ENCODE data around the gene KIRREL1. TPM values are rescaled to one million over a fixed set of nuclear protein-coding genes. Genes with fewer than 3 reads are reported as not detected.

KIRREL1 gene
- total and polyA plus RNA-seq, 2 experiments from 2014 or later: 5.1 to 35.2 TPM

DNA sequence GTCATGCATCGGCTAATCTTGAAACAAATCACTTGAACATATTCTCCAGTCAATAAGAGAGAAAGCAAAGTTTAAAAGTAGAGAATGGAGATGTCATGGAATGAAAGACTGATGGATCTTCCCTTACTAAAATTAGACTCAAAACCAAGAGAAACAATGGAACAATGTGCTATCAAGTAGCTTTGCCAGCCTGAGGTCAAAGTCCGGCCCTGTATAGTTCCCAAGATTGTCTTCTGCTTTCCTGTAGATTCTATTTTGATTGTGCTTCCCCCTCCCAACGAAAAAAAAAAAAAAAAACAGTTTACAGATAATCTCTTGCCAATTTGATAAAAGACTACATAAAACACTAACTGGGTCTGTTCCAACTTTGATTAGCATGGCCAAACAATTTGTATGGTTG lies 40.8 kb upstream of the KIRREL1 start:
- DNase-seq (ENCODE audit: low spot score) (no peak), ATAC-seq (no peak)
- no peaks in the 10 kb centered on the region for H4K20me1 ChIP-seq (replicated peaks; ENCODE audit: insufficient read depth)
- peaks cover 1% of the 10 kb centered on the region for H3K27me3 Mint-ChIP-seq (ENCODE audit: insufficient read depth, low read depth, poor library complexity)
- no peaks in the 10 kb centered on the region for H3K4me1 ChIP-seq (ENCODE audit: insufficient read depth)
- peaks cover 5% of the 10 kb centered on the region; the same call in 1 of the 3 replicates for H3K4me1 Mint-ChIP-seq
- no peaks in the 10 kb centered on the region for H3K36me3 Mint-ChIP-seq (ENCODE audit: low read depth)
- TF ChIP-seq, protein P1, sequence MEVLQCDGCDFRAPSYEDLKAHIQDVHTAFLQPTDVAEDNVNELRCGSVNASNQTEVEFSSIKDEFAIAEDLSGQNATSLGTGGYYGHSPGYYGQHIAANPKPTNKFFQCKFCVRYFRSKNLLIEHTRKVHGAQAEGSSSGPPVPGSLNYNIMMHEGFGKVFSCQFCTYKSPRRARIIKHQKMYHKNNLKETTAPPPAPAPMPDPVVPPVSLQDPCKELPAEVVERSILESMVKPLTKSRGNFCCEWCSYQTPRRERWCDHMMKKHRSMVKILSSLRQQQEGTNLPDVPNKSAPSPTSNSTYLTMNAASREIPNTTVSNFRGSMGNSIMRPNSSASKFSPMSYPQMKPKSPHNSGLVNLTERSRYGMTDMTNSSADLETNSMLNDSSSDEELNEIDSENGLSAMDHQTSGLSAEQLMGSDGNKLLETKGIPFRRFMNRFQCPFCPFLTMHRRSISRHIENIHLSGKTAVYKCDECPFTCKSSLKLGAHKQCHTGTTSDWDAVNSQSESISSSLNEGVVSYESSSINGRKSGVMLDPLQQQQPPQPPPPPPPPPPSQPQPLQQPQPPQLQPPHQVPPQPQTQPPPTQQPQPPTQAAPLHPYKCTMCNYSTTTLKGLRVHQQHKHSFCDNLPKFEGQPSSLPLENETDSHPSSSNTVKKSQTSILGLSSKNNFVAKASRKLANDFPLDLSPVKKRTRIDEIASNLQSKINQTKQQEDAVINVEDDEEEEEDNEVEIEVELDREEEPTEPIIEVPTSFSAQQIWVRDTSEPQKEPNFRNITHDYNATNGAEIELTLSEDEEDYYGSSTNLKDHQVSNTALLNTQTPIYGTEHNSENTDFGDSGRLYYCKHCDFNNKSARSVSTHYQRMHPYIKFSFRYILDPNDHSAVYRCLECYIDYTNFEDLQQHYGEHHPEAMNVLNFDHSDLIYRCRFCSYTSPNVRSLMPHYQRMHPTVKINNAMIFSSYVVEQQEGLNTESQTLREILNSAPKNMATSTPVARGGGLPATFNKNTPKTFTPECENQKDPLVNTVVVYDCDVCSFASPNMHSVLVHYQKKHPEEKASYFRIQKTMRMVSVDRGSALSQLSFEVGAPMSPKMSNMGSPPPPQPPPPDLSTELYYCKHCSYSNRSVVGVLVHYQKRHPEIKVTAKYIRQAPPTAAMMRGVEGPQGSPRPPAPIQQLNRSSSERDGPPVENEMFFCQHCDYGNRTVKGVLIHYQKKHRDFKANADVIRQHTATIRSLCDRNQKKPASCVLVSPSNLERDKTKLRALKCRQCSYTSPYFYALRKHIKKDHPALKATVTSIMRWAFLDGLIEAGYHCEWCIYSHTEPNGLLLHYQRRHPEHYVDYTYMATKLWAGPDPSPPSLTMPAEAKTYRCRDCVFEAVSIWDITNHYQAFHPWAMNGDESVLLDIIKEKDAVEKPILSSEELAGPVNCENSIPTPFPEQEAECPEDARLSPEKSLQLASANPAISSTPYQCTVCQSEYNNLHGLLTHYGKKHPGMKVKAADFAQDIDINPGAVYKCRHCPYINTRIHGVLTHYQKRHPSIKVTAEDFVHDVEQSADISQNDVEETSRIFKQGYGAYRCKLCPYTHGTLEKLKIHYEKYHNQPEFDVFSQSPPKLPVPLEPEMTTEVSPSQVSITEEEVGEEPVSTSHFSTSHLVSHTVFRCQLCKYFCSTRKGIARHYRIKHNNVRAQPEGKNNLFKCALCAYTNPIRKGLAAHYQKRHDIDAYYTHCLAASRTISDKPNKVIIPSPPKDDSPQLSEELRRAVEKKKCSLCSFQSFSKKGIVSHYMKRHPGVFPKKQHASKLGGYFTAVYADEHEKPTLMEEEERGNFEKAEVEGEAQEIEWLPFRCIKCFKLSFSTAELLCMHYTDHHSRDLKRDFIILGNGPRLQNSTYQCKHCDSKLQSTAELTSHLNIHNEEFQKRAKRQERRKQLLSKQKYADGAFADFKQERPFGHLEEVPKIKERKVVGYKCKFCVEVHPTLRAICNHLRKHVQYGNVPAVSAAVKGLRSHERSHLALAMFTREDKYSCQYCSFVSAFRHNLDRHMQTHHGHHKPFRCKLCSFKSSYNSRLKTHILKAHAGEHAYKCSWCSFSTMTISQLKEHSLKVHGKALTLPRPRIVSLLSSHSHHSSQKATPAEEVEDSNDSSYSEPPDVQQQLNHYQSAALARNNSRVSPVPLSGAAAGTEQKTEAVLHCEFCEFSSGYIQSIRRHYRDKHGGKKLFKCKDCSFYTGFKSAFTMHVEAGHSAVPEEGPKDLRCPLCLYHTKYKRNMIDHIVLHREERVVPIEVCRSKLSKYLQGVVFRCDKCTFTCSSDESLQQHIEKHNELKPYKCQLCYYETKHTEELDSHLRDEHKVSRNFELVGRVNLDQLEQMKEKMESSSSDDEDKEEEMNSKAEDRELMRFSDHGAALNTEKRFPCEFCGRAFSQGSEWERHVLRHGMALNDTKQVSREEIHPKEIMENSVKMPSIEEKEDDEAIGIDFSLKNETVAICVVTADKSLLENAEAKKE (CRISPR knock-in tag; IDR thresholded peaks at IDR 0.05): no peak
- H3K9me2 ChIP-seq (ENCODE audit: insufficient read depth): no peaks in the 10 kb centered on the region
- H3K27me3 ChIP-seq (ENCODE audit: insufficient read depth): no peaks in the 10 kb centered on the region
- no peaks in the 10 kb centered on the region for H3K9me3 Mint-ChIP-seq
- no peak overlapping the region for H2AFZ ChIP-seq
- no peaks in the 10 kb centered on the region for H3K36me3 ChIP-seq (ENCODE audit: insufficient read depth)
- no peak overlapping the region for H3K27ac ChIP-seq (ENCODE audit: low read depth)
- no peaks in the 10 kb centered on the region for H3F3A ChIP-seq (replicated peaks; ENCODE audit: low read depth)
- no peak overlapping the region for H3K4me3 Mint-ChIP-seq
- H3K4me2 ChIP-seq: no peak overlapping the region
- H3K27ac Mint-ChIP-seq: no peak overlapping the region
- no peaks in the 10 kb centered on the region for H3K79me2 ChIP-seq (replicated peaks; ENCODE audit: insufficient read depth)
- H3K4me3 ChIP-seq: no peak overlapping the region

DNA sequence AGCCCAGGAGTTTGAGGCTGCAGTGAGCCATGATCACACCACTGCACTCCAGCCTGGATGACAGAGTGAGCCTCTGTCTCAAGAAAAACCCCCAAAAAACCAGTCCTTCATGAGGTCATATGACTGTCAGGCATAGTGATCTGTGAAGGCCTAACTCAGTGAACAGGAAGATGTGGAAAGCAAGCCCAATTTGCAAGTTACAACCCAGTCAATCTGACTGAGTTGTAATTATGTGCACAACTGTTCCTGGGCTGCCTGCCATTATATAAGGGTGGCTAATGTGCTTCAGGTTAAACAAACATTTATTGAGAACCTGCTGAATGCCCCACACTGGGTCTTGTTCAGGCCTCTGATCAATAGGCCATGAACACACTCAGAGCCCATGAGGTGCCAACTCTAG lies 38.2 kb upstream of the KIRREL1 start:
- H3K27ac ChIP-seq (ENCODE audit: low read depth): no peak overlapping the region
- H3F3A ChIP-seq (replicated peaks; ENCODE audit: low read depth): no peaks in the 10 kb centered on the region
- Mint-ChIP-seq H3K4me3 (no peak overlapping the region), H3K27ac (no peak overlapping the region), H3K27me3 (ENCODE audit: insufficient read depth, low read depth, poor library complexity) (peaks cover 1% of the 10 kb centered on the region), H3K36me3 (ENCODE audit: low read depth) (no peaks in the 10 kb centered on the region), H3K4me1 (no peaks in the 10 kb centered on the region), H3K9me3 (no peaks in the 10 kb centered on the region)
- H3K4me3 ChIP-seq: no peak overlapping the region
- no peaks in the 10 kb centered on the region for H3K9me2 ChIP-seq (ENCODE audit: insufficient read depth)
- H3K27me3 ChIP-seq (ENCODE audit: insufficient read depth): no peaks in the 10 kb centered on the region
- H4K20me1 ChIP-seq (replicated peaks; ENCODE audit: insufficient read depth): no peaks in the 10 kb centered on the region
- no peaks in the 10 kb centered on the region for H3K36me3 ChIP-seq (ENCODE audit: insufficient read depth)
- H3K4me1 ChIP-seq (ENCODE audit: insufficient read depth): no peaks in the 10 kb centered on the region
- no peak overlapping the region for H3K4me2 ChIP-seq
- DNase-seq (ENCODE audit: low spot score) (no peak), ATAC-seq (no peak)
- no peak overlapping the region for H2AFZ ChIP-seq
- H3K79me2 ChIP-seq (replicated peaks; ENCODE audit: insufficient read depth): no peaks in the 10 kb centered on the region
- TF ChIP-seq, protein P2, sequence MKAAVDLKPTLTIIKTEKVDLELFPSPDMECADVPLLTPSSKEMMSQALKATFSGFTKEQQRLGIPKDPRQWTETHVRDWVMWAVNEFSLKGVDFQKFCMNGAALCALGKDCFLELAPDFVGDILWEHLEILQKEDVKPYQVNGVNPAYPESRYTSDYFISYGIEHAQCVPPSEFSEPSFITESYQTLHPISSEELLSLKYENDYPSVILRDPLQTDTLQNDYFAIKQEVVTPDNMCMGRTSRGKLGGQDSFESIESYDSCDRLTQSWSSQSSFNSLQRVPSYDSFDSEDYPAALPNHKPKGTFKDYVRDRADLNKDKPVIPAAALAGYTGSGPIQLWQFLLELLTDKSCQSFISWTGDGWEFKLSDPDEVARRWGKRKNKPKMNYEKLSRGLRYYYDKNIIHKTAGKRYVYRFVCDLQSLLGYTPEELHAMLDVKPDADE (IDR thresholded peaks at IDR 0.05): no peak
- TF ChIP-seq EZH2phosphoT487 (IDR thresholded peaks at IDR 0.05; ENCODE audit: unreplicated experiment) (no peak), STAT1 (IDR thresholded peaks at IDR 0.05; ENCODE audit: unreplicated experiment) (no peak), ZNF114 (CRISPR knock-in tag; IDR thresholded peaks at IDR 0.05) (no peak)
- TF ChIP-seq, protein P1 (CRISPR knock-in tag; IDR thresholded peaks at IDR 0.05): no peak

All from GM23338 (cell line).